Duodenal mucosa (tissue), 2 donors: ENCODE results near the gene FLII.
A peak's percentile ranks its signal among the peaks of the same experiment; 100 is the strongest.

Source experiments
- H3K27ac ChIP-seq: one replicate; pipeline ENCODE4 v1.7.0; 2013; ENCODE audit warnings: low read depth, low read length
- H3K27me3 ChIP-seq, 2 donors: one replicate each; pipeline ENCODE4 v1.7.0; 2013; ENCODE audit warnings: low read length in 2 of 2, control low read depth in 1 of 2; ENCODE audit not compliant: insufficient read depth in 2 of 2, control insufficient read depth in 1 of 2
- H3K36me3 ChIP-seq, 2 donors: one replicate each; pipeline ENCODE4 v1.7.0; 2013; ENCODE audit warnings: low read length in 2 of 2, control low read depth in 1 of 2; ENCODE audit not compliant: insufficient read depth in 2 of 2, control insufficient read depth in 1 of 2
- H3K4me1 ChIP-seq, 2 donors: one replicate each; pipeline ENCODE4 v1.7.0; 2013; ENCODE audit warnings: low read length in 2 of 2, control low read depth in 1 of 2; ENCODE audit not compliant: insufficient read depth in 2 of 2, control insufficient read depth in 1 of 2
- H3K4me3 ChIP-seq, 2 donors: one replicate each; pipeline ENCODE4 v1.7.0; 2013; ENCODE audit warnings: low read length in 2 of 2, low read depth in 1 of 2
- H3K9ac ChIP-seq, 2 donors: one replicate each; pipeline ENCODE4 v1.7.0; 2013; ENCODE audit warnings: low read length in 2 of 2, low read depth in 1 of 2
- H3K9me3 ChIP-seq, 2 donors: one replicate each; pipeline ENCODE4 v1.7.0; 2013; ENCODE audit warnings: low read length in 2 of 2, control low read depth in 1 of 2; ENCODE audit not compliant: control insufficient read depth in 1 of 2

FLII gene

GRCh38 chr17:18245038-18245776 is 13.3 kb downstream of the FLII start:
- no peaks in the 10 kb centered on the region for H3K9me3 ChIP-seq
- H3K27ac ChIP-seq: no peak overlapping the region
- peaks cover 39 to 51% of the 10 kb centered on the region in 2 donors for H3K36me3 ChIP-seq

GRCh38 chr17:18241229-18241871 is 17.2 kb downstream of the FLII start:
- no peaks in the 10 kb centered on the region for H3K9me3 ChIP-seq
- no peaks in the 10 kb centered on the region for H3K27me3 ChIP-seq
- H3K4me1 ChIP-seq: peaks cover 2% of the 10 kb centered on the region in 2 donors
- no peak overlapping the region for H3K27ac ChIP-seq
- H3K4me3 ChIP-seq: no peak overlapping the region
- no peak overlapping the region for H3K9ac ChIP-seq
- H3K36me3 ChIP-seq: peaks cover 28 to 40% of the 10 kb centered on the region in 2 donors

More at GRCh38 chr17:18245038-18245776, 13.3 kb downstream of the FLII start:
- no peak overlapping the region for H3K4me3 ChIP-seq
- H3K27me3 ChIP-seq: no peaks in the 10 kb centered on the region
- H3K9ac ChIP-seq: no peak overlapping the region
- H3K4me1 ChIP-seq: peaks cover 17 to 20% of the 10 kb centered on the region in 2 donors

DNA sequence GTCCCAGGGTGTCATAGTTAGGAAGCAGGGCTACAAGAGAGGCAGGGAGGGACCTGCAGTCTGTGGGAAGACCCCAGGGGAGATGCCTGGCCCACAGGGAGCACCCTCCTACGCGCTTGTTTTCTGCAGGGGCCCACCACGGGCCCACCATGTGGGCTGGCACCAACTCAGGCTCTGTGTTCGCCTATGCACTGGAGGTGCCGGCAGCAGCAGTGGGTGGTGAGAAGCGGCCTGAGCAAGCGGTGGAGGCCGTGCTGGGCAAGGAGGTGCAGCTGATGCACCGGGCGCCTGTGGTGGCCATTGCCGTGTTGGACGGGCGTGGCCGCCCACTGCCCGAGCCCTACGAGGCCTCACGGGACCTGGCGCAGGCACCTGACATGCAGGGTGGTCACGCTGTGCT is 18.1 kb downstream of the FLII start:
- Histone ChIP-seq H3K4me1 (peaks cover 0 to 9% of the 10 kb centered on the region in 2 donors), H3K9me3 (no peaks in the 10 kb centered on the region), H3K27me3 (no peaks in the 10 kb centered on the region), H3K4me3 (no peak overlapping the region), H3K9ac (no peak overlapping the region), H3K36me3 (peaks cover 25 to 40% of the 10 kb centered on the region in 2 donors), H3K27ac (no peak overlapping the region)

GRCh38 chr17:18238299-18238698 is 20.2 kb downstream of the FLII start:
- peaks cover 21 to 40% of the 10 kb centered on the region in 2 donors for H3K36me3 ChIP-seq
- no peak overlapping the region for H3K4me3 ChIP-seq
- H3K27ac ChIP-seq: no peak overlapping the region
- peaks cover 0 to 17% of the 10 kb centered on the region in 2 donors for H3K4me1 ChIP-seq
- H3K9ac ChIP-seq: no peak overlapping the region
- H3K9me3 ChIP-seq: no peaks in the 10 kb centered on the region
- H3K27me3 ChIP-seq: no peaks in the 10 kb centered on the region

DNA sequence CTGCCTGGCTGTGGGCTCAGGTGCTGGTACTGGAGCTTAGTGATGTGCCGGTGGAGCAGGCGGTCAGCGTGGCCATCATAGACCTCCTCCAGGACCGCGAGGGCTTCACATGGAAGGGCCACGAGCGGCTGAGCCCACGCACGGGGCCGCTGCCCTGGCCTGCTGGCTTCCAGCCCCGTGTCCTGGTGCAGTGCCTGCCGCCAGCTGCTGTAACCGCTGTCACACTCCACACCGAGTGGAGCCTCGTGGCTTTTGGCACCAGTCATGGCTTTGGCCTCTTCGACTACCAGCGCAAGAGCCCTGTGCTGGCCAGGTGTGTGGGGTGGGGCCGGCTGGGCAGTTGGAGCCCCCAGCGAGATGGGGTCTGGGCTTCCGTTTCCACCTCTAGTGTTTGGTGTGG is 21.1 kb downstream of the FLII start:
- no peak overlapping the region for H3K4me3 ChIP-seq
- no peaks in the 10 kb centered on the region for H3K9me3 ChIP-seq
- H3K4me1 ChIP-seq: peaks cover 0 to 17% of the 10 kb centered on the region in 2 donors
- no peak overlapping the region for H3K9ac ChIP-seq
- H3K27ac ChIP-seq: no peak overlapping the region
- H3K27me3 ChIP-seq: no peaks in the 10 kb centered on the region
- H3K36me3 ChIP-seq: peaks cover 21 to 40% of the 10 kb centered on the region in 2 donors

- peaks cover 18 to 40% of the 10 kb centered on the region in 2 donors for H3K36me3 ChIP-seq
Measured at GRCh38 chr17:18236494-18236893, 22.0 kb downstream of the FLII start.

DNA sequence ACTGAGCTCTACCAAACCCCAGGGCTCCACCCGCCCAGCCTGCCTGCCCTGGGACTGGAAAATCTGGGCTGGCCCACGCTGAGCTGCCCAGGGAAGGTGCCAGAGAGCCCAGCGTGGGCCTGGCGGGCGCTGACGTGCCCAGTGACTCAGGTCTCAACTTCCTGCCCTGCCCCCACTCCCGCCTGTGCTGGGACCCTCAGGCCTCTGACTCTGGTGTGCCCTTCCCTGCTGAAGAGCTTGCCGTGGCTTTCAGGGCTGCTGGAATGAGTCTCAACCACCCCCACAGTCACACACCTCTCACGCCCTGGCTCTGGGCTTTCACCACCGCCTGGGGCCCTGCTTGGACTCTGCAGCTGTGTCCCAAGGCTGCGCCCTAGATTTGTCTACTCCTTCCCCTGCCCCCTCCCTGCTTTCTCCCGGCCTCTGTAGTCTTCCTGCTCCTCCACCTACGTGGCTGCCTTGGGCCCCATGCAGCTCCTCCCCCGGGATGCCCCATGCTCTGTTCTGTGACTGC is 22.7 kb downstream of the FLII start:
- H3K9me3 ChIP-seq: no peaks in the 10 kb centered on the region
- H3K9ac ChIP-seq: no peak overlapping the region
- H3K36me3 ChIP-seq: peaks cover 11 to 40% of the 10 kb centered on the region in 2 donors
- peak overlapping the region; percentile 3 for H3K27ac ChIP-seq
- H3K4me1 ChIP-seq: peaks cover 0 to 17% of the 10 kb centered on the region in 2 donors
- H3K4me3 ChIP-seq: no peak overlapping the region
- no peaks in the 10 kb centered on the region for H3K27me3 ChIP-seq

More at GRCh38 chr17:18236494-18236893, 22.0 kb downstream of the FLII start:
- H3K4me1 ChIP-seq: peaks cover 0 to 17% of the 10 kb centered on the region in 2 donors
- no peak overlapping the region for H3K4me3 ChIP-seq
- H3K9me3 ChIP-seq: no peaks in the 10 kb centered on the region
- H3K27me3 ChIP-seq: no peaks in the 10 kb centered on the region
- H3K9ac ChIP-seq: no peak overlapping the region
- no peak overlapping the region for H3K27ac ChIP-seq

- peaks cover 0 to 17% of the 10 kb centered on the region in 2 donors for H3K4me1 ChIP-seq
- H3K27me3 ChIP-seq: no peaks in the 10 kb centered on the region
- H3K9me3 ChIP-seq: no peaks in the 10 kb centered on the region
- no peak overlapping the region for H3K27ac ChIP-seq
- H3K9ac ChIP-seq: no peak overlapping the region
- peaks cover 11 to 40% of the 10 kb centered on the region in 2 donors for H3K36me3 ChIP-seq
- H3K4me3 ChIP-seq: no peak overlapping the region
Measured at GRCh38 chr17:18234853-18235380, 23.6 kb downstream of the FLII start.

DNA sequence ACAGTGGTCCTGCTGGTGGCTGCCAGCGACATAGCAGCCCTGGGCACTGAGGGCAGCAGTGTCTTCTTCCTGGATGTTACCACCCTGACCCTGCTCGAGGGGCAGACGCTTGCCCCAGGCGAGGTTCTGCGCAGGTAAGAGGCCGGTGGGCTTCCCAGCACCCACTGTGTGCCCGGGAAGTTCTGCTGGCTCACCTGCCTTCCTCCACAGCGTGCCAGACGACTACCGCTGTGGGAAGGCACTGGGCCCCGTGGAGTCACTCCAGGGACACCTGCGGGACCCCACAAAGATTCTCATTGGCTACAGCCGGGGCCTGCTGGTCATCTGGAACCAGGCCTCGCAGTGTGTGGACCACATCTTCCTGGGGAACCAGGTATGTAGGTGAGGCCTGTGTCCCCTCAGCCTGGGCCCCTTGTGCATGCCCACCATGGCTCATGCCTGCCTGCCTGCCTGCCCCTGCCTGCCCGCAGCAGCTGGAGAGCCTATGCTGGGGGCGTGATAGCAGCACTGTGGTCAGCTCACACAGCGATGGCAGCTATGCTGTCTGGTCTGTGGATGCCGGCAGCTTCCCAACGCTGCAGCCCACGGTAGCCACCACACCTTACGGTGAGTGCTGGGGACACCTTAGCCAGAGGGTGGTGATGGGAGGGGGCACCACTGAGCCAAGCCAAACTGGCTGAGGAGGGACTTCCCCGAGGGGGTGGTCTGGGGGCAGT is 24.6 kb downstream of the FLII start:
- H3K9ac ChIP-seq: no peak overlapping the region
- no peaks in the 10 kb centered on the region for H3K9me3 ChIP-seq
- no peak overlapping the region for H3K27ac ChIP-seq
- no peaks in the 10 kb centered on the region for H3K27me3 ChIP-seq
- H3K36me3 ChIP-seq: peaks cover 11 to 40% of the 10 kb centered on the region in 2 donors
- no peak overlapping the region for H3K4me3 ChIP-seq
- peaks cover 0 to 17% of the 10 kb centered on the region in 2 donors for H3K4me1 ChIP-seq
